B cell (primary cell): ENCODE measurements around the gene FURIN.

Source experiments
- CTCF ChIP-seq: fragments of 200-600 bp; IDR thresholded peaks from one replicate; pipeline ENCODE4 v1.8.0; 2022; ENCODE audit warnings: antibody characterized with exemption, mild to moderate bottlenecking
- EZH2 ChIP-seq: IDR thresholded peaks from 2 replicates; pipeline ENCODE4 v1.6.1; 2012; ENCODE audit warnings: borderline replicate concordance, low read depth, mild to moderate bottlenecking, moderate library complexity, low read length; ENCODE audit not compliant: insufficient read depth, poor library complexity, severe bottlenecking

GRCh38 chr15:90845201-90845949 lies 23.0 kb upstream of the FURIN start:
- TF ChIP-seq CTCF (no peak), EZH2 (no peak)
